Measurements from ENCODE around the gene EIPR1. TPM values are rescaled to one million over a fixed set of nuclear protein-coding genes. Genes with fewer than 3 reads are reported as not detected.
A peak's percentile ranks its signal among the peaks of the same experiment; 100 is the strongest.

Gene EIPR1
- total RNA-seq, 1 experiment from 2014 or later, result 22.8 TPM

DNA sequence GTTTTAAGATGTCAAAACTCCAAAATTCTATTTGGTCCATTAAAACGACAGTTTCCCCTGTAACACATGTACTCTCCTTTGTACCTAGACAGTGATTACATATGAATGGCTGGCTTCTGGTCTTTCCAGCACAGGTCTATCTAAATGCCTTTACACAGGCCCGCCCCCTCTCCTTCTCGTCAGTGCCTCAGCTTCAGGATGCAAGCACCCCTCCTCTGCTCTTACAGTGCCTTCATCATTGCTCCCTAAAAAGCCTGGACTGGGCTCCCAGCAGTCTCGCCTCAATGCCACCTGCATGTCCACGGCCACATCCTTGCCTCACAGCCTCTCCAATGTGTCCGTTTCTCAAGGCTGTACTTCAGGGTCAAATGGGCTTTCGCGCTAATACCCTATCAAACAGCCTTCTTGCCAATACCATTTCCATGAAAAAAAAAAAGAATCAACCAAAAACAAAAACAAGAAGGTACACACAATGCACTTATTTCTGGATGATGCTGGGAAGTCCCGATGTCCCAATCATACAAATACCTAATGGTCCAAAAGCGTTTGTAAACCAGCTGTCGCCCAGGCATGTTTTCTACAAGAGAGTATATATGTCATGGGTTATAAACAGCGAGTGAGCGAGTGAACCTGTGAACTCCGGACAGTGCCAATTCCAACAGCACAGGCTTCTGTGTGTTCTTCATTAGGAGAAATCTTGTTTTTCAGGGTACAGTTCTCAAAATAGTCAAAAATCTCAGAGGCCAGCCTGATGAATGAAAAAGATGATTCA lies 77.2 kb downstream of the EIPR1 start:
- TF ChIP-seq, protein P1, sequence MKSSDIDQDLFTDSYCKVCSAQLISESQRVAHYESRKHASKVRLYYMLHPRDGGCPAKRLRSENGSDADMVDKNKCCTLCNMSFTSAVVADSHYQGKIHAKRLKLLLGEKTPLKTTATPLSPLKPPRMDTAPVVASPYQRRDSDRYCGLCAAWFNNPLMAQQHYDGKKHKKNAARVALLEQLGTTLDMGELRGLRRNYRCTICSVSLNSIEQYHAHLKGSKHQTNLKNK (CRISPR knock-in tag; IDR thresholded peaks at IDR 0.05), result no peak
- TF ChIP-seq, protein P2, sequence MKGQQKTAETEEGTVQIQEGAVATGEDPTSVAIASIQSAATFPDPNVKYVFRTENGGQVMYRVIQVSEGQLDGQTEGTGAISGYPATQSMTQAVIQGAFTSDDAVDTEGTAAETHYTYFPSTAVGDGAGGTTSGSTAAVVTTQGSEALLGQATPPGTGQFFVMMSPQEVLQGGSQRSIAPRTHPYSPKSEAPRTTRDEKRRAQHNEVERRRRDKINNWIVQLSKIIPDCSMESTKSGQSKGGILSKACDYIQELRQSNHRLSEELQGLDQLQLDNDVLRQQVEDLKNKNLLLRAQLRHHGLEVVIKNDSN (CRISPR knock-in tag; IDR thresholded peaks at IDR 0.05), result no peak
- TF ChIP-seq ZBTB21 (CRISPR knock-in tag; IDR thresholded peaks at IDR 0.05; ENCODE audit: borderline replicate concordance), result no peak
- TF ChIP-seq MXD4 (CRISPR knock-in tag; IDR thresholded peaks at IDR 0.05; ENCODE audit: borderline replicate concordance), result no peak
- no peak for TF ChIP-seq GRHL2 (CRISPR knock-in tag; IDR thresholded peaks at IDR 0.05; ENCODE audit: insufficient replicate concordance, severe bottlenecking)
- ATAC-seq (peak; percentile 19; the same call in 1 of the 2 replicates), DNase-seq (ENCODE audit: low spot score) (no peak)
- peaks cover 7% of the 10 kb centered on the region for H3K36me3 Mint-ChIP-seq
- ChIA-PET POLR2A (no interaction called here), CTCF (no interaction called here)
- peaks cover 25% of the 10 kb centered on the region for H3K4me1 Mint-ChIP-seq
- H3K27ac Mint-ChIP-seq, result no peak overlapping the region; the same call in 1 of the 2 replicates
- no peaks in the 10 kb centered on the region for H3K9me3 Mint-ChIP-seq
- H3K4me3 Mint-ChIP-seq, result no peak overlapping the region
- H3K27me3 Mint-ChIP-seq (ENCODE audit: low read depth), result no peaks in the 10 kb centered on the region

DNA sequence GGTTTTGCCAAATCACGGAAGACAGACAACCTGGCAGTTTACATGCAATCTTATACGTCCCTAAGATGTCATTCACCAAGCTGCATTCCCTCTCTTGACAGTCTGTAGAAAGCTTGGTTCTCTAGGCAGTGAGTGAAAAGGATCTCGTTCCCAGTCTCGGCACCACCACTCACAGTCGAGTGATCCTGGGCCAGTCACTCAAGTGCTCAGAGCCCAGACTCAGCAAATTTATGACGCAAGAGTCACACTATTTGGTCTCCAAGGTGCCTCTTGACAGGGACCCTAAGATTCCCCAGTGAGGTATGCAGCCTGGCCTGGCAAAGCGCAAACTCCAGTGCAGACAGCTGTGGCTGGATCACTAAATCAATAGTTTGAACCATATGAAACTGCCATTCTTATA lies 77.9 kb downstream of the EIPR1 start:
- ChIA-PET POLR2A (no interaction called here), CTCF (interaction anchor here (1.0 kb wide), 1 partner anchor 12 kb away, joined by 5 read pairs; no protein-coding TSS in a partner anchor)
- H3K4me1 Mint-ChIP-seq, result peaks cover 25% of the 10 kb centered on the region
- H3K27me3 Mint-ChIP-seq (ENCODE audit: low read depth), result no peaks in the 10 kb centered on the region
- H3K27ac Mint-ChIP-seq, result peak overlapping the region; percentile 13; the same call in 1 of the 2 replicates
- no peak overlapping the region for H3K4me3 Mint-ChIP-seq
- H3K9me3 Mint-ChIP-seq, result no peaks in the 10 kb centered on the region
- TF ChIP-seq NFE2L1 (CRISPR knock-in tag; IDR thresholded peaks at IDR 0.05) (no peak), ZNF219 (CRISPR knock-in tag; IDR thresholded peaks at IDR 0.05; ENCODE audit: borderline replicate concordance) (no peak), SMAD4 (CRISPR knock-in tag; IDR thresholded peaks at IDR 0.05) (no peak), NFATC4 (CRISPR knock-in tag; IDR thresholded peaks at IDR 0.05) (no peak), ETV6 (CRISPR knock-in tag; IDR thresholded peaks at IDR 0.05) (no peak), NR1H2 (CRISPR knock-in tag; IDR thresholded peaks at IDR 0.05) (no peak), OVOL2 (CRISPR knock-in tag; IDR thresholded peaks at IDR 0.05; ENCODE audit: borderline replicate concordance) (no peak), JAZF1 (CRISPR knock-in tag; IDR thresholded peaks at IDR 0.05) (no peak), EMX1 (CRISPR knock-in tag; IDR thresholded peaks at IDR 0.05) (no peak), KAT7 (CRISPR knock-in tag; IDR thresholded peaks at IDR 0.05; ENCODE audit: borderline replicate concordance) (no peak)
- TF ChIP-seq, protein P3, sequence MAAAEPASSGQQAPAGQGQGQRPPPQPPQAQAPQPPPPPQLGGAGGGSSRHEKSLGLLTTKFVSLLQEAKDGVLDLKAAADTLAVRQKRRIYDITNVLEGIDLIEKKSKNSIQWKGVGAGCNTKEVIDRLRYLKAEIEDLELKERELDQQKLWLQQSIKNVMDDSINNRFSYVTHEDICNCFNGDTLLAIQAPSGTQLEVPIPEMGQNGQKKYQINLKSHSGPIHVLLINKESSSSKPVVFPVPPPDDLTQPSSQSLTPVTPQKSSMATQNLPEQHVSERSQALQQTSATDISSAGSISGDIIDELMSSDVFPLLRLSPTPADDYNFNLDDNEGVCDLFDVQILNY (CRISPR knock-in tag; IDR thresholded peaks at IDR 0.05), result no peak
- TF ChIP-seq, protein P4, sequence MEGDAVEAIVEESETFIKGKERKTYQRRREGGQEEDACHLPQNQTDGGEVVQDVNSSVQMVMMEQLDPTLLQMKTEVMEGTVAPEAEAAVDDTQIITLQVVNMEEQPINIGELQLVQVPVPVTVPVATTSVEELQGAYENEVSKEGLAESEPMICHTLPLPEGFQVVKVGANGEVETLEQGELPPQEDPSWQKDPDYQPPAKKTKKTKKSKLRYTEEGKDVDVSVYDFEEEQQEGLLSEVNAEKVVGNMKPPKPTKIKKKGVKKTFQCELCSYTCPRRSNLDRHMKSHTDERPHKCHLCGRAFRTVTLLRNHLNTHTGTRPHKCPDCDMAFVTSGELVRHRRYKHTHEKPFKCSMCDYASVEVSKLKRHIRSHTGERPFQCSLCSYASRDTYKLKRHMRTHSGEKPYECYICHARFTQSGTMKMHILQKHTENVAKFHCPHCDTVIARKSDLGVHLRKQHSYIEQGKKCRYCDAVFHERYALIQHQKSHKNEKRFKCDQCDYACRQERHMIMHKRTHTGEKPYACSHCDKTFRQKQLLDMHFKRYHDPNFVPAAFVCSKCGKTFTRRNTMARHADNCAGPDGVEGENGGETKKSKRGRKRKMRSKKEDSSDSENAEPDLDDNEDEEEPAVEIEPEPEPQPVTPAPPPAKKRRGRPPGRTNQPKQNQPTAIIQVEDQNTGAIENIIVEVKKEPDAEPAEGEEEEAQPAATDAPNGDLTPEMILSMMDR (IDR thresholded peaks at IDR 0.05), result no peak
- TF ChIP-seq, protein P5, sequence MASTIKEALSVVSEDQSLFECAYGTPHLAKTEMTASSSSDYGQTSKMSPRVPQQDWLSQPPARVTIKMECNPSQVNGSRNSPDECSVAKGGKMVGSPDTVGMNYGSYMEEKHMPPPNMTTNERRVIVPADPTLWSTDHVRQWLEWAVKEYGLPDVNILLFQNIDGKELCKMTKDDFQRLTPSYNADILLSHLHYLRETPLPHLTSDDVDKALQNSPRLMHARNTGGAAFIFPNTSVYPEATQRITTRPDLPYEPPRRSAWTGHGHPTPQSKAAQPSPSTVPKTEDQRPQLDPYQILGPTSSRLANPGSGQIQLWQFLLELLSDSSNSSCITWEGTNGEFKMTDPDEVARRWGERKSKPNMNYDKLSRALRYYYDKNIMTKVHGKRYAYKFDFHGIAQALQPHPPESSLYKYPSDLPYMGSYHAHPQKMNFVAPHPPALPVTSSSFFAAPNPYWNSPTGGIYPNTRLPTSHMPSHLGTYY (CRISPR knock-in tag; IDR thresholded peaks at IDR 0.05), result no peak
- peaks cover 7% of the 10 kb centered on the region for H3K36me3 Mint-ChIP-seq
- DNase-seq (ENCODE audit: low spot score) (no peak), ATAC-seq (no peak)
